Esophagus (tissue), 2 donors: ENCODE measurements around the gene CFAP97D2. TPM values are rescaled to one million over a fixed set of nuclear protein-coding genes. Genes with fewer than 3 reads are reported as not detected.
"Not testable (repeated sequence)": the region's sequence is repeated elsewhere in the genome, so short reads cannot be mapped to it uniquely, and the experiment has no call there.

Experiments used
- H3K27ac ChIP-seq, 2 donors: one replicate each; pipeline ENCODE4 v1.5.1; 2013; ENCODE audit warnings: low read depth in 2 of 2, mild to moderate bottlenecking in 2 of 2, inconsistent platforms in 1 of 2, low read length in 1 of 2, moderate library complexity in 1 of 2
- H3K27me3 ChIP-seq, 2 donors: one replicate each; pipeline ENCODE4 v1.6.1; 2013; ENCODE audit warnings: low read length in 2 of 2, control low read depth in 1 of 2, mild to moderate bottlenecking in 1 of 2; ENCODE audit not compliant: insufficient read depth in 2 of 2, control insufficient read depth in 1 of 2
- H3K36me3 ChIP-seq, 2 donors: one replicate each; pipeline ENCODE4 v1.6.1; 2013; ENCODE audit warnings: low read length in 1 of 2; ENCODE audit not compliant: control insufficient read depth in 2 of 2, insufficient read depth in 2 of 2
- H3K4me1 ChIP-seq, 2 donors: one replicate each; pipeline ENCODE4 v1.6.1; 2013; ENCODE audit warnings: low read length in 1 of 2; ENCODE audit not compliant: control insufficient read depth in 2 of 2, insufficient read depth in 2 of 2
- H3K4me3 ChIP-seq, 2 donors: one replicate each; pipeline ENCODE4 v1.5.1; 2013; ENCODE audit warnings: low read length in 2 of 2, mild to moderate bottlenecking in 2 of 2, low read depth in 1 of 2, moderate library complexity in 1 of 2
- H3K9me3 ChIP-seq, 2 donors: one replicate each; pipeline ENCODE4 v1.6.1; 2013; ENCODE audit warnings: mild to moderate bottlenecking in 2 of 2, low read depth in 1 of 2, low read length in 1 of 2, moderate library complexity in 1 of 2; ENCODE audit not compliant: control insufficient read depth in 2 of 2, insufficient read depth in 1 of 2
- WGBS, 2 donors: extraction: QIAGEN DNeasy Blood & Tissue Kit; methylation state at CpG; one replicate each; pipeline ENCODE4 v1.1.7; 2013; 5-methylcytosine and 5-hydroxymethylcytosine counted together
- polyA plus RNA-seq, 2 donors: library from polyadenylated mRNA; stranded (reverse); fragments of 200-250 nt; gene quantifications; one replicate each; pipeline ENCODE4 v1.2.3, GENCODE V29; 2013
- donor health status: healthy with polysubstance abuse.
- donor health status: Bipolar disorder and iron deficiency.

Gene CFAP97D2
- polyA plus RNA-seq, 2 donors, result not detected

DNA sequence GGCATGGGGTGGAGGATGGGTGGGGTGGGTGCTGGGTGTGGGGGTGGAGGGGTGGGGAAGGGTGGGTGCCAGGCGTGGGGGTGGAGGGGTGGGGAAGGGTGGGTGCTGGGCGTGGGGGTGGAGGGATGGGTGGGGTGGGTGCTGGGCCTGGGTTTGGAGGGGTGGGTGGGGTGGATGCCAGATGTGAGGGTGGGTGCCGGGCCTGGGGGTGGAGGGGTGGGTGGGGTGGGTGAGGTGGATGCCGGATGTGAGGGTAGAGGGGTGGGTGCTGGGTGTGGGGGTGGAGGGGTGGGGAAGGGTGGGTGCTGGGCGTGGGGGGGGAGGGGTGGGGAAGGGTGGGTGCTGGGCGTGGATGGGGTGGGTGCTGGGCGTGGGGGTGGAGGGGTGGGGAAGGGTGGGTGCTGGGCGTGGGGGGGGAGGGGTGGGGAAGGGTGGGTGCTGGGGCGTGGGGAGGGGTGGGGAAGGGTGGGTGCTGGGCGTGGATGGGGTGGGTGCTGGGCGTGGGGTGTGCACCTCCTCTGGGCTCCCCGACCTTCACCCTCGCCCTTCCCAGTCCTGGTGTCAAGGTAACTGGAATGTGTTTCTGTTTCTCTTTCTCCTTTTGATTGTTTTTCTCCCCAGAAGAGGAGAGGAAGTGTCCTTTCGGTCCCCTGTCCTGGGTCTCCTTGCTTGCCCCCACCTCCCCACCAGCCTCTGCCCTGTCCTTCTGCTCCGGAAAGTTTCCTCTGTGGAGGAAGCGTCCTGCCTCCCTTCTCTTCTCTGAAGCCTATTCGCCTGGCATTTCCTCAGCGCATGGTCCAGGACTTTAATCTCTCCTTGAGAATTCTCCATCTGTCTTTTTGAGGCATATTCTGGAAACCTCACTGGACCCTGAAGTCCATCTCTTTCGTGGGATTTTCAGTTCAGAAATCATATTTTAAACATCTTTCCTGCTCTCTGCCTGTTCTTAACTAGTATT lies 22.9 kb upstream of the CFAP97D2 start:
- Histone ChIP-seq H3K27ac (no peak overlapping the region), H3K36me3 (no peaks in the 10 kb centered on the region), H3K9me3 (no peaks in the 10 kb centered on the region), H3K4me1 (peaks cover 2 to 3% of the 10 kb centered on the region in 2 donors), H3K4me3 (no peak overlapping the region), H3K27me3 (no peaks in the 10 kb centered on the region)
- 46 to 47% methylated on average over 10 to 17 of the region's 19 CpGs for WGBS, 2 donors

DNA sequence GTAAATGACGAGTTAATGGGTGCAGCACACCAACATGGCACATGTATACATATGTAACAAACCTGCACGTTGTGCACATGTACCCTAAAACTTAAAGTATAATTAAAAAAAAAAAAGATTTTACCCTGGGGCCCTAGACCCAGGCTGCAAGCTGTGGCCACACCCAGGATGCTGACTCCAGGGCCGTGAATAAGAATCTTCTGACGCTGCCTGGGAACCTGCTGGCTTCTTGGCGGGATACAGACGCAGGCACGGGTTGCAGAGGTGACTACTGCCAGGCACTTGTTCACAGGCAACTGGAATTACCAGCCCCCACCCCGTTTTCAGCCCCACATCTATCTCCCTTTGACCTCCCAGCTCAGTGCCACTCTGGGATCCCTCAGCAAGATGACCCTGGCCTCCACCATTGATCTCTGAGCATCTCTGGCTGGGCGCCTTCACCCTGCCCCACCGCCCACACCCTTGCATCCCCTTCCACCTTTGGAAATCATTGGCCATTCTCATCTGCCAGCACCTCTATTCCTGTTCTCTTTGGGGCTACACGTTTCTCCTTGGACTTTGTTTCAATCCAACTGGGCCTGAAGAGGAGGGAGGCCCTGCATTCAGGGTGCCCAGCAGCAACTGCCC lies 21.1 kb upstream of the CFAP97D2 start:
- Histone ChIP-seq H3K27ac (no peak overlapping the region), H3K9me3 (no peaks in the 10 kb centered on the region)
- 69 to 70% methylated on average over 10 to 11 of the region's 11 CpGs for WGBS, 2 donors

DNA sequence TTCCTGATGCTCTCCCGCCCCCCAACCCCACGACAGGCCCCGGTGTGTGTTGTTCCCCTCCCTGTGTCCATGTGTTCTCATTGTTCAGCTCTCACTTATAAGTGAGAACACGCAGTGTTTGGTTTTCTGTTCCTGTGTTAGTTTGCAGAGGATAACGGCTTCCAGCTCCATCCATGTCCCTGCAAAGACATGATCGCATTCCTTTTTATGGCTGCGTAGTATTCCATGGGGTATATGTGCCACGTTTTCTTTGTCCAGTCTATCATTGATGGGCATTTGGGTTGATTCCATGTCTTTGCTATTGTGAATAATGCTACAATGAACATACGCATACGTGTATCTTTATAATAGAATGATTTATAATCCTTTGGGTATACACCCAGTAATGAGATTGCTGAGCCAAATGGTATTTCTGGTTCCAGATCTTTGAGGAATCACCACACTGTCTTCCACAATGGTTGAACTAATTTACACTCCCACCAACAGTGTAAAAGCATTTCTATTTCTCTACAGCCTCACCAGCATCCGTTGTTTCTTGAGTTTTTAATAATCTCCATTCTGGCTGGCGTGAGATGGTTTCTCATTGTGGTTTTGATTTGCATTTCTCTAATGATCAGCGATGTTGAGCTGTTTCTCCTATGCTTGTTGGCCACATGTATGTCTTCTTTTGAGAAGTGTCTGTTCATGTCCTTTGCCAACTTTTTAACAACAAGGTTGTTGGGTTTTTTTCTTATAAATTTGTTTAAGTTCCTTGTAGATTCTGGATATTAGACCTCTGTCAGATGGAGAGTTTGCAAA lies 20.0 kb upstream of the CFAP97D2 start:
- not testable (repeated sequence) for H3K4me3 ChIP-seq, H3K27me3 ChIP-seq, H3K36me3 ChIP-seq, H3K4me1 ChIP-seq, H3K27ac ChIP-seq, H3K9me3 ChIP-seq
- WGBS, 2 donors, result 83 to 91% methylated on average over 13 of the region's 13 CpGs

More for the DNA sequence above, 21.1 kb upstream of the CFAP97D2 start:
- peaks cover 0 to 6% of the 10 kb centered on the region in 2 donors for H3K4me1 ChIP-seq
- no peaks in the 10 kb centered on the region for H3K27me3 ChIP-seq
- H3K36me3 ChIP-seq, result no peaks in the 10 kb centered on the region
- H3K4me3 ChIP-seq, result no peak overlapping the region

DNA sequence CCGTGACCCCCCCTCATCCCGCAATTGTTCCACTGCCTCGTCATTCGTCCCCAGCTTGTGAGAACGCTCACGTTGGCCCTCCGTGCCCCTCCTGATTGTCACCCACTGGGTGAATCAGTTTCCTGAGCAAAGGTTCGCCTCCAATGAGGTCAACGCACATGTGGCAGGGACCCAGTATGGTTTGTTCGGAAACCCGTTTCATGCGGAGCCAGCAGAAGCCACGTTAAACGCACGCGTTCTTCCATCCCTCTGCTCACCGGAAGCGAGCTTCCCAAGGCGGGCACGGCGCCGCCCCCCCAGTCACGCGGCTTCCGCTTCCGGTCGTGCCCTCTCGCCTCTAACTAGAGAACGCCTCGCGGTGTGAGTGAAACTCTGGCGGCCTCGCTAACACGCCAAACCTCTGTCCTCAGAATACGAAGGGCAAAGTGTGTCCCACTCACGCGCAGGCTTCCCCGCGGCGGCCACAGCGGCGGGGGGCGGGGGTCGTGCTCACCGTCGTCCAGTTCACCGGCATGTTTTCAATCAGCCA lies 18.0 kb upstream of the CFAP97D2 start:
- Histone ChIP-seq H3K9me3 (no peaks in the 10 kb centered on the region), H3K27ac (no peak overlapping the region), H3K36me3 (no peaks in the 10 kb centered on the region), H3K27me3 (no peaks in the 10 kb centered on the region), H3K4me3 (no peak overlapping the region), H3K4me1 (peaks cover 0 to 6% of the 10 kb centered on the region in 2 donors)
- WGBS, 2 donors, result 89 to 93% methylated on average over 47 of the region's 47 CpGs

DNA sequence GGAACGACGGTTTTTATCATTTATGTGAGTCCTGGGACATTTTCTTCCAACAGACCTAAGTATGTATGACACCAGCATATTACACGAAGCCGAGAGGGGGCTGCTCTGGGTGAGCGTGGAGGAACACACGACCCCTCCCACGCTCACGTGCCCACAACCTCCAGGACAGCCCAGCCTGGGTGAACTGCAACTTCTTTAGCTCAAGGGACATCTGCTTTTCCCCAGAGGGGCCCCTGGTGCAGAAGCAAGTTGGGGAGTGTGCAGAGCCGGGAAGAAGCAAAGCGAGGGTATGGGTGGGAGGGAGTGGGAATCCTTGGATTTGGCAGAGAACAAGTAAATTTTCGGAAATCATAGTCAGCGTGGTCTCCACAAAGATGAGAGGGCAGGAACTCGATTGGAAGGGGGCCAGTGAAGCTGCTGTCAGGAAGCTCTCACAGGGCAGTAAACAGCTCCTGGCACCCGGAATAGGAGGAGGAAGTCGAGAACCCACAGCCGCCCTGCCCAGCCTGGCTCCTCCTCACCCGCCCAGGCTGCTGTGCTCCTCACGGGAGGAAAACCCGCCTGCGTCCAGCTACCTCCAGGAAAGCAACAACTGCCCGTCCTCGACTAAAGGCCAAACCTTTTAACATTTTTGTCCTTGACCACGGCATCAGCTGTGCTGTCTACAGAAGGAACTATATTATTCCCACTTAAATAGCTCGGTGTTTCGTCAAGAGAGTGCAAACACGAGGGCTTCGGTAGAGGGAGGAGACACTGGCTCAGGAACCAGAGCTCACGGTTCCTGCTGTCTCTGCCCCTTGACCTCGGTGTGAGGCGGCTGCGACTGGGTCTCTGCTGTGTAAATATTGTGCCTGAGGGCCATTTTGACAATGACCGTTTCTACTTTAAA lies 17.2 kb upstream of the CFAP97D2 start:
- Histone ChIP-seq H3K4me3 (no peak overlapping the region), H3K4me1 (peaks cover under 1 to 9% of the 10 kb centered on the region in 2 donors), H3K36me3 (no peaks in the 10 kb centered on the region), H3K9me3 (no peaks in the 10 kb centered on the region), H3K27ac (no peak overlapping the region), H3K27me3 (no peaks in the 10 kb centered on the region)
- WGBS, 2 donors, result 20 to 27% methylated on average over 32 of the region's 32 CpGs

DNA sequence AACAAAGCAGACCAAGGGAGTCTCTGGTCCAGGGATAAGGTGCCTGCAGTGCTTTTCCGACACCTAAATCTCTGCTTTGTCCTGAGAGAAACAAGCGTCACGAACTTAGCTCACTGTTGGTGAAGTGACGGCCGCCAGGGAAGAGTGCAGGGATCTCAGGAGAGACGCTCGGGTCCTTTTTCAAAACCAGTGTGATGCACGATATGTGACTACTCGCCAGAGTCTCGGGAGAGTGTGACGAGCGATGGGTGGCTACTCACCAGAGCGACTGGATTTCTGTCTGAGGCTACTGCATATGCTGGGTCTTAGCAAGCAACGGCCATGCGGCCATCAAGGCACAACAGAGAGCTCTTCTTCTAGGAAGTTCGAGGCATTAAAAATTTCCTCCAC lies 16.5 kb upstream of the CFAP97D2 start:
- H3K9me3 ChIP-seq, result no peaks in the 10 kb centered on the region
- peaks cover 2 to 9% of the 10 kb centered on the region in 2 donors for H3K4me1 ChIP-seq
- H3K27me3 ChIP-seq, result no peaks in the 10 kb centered on the region
- H3K27ac ChIP-seq, result no peak overlapping the region
- H3K36me3 ChIP-seq, result no peaks in the 10 kb centered on the region
- 79 to 80% methylated on average over 16 of the region's 16 CpGs for WGBS, 2 donors
- no peak overlapping the region for H3K4me3 ChIP-seq

DNA sequence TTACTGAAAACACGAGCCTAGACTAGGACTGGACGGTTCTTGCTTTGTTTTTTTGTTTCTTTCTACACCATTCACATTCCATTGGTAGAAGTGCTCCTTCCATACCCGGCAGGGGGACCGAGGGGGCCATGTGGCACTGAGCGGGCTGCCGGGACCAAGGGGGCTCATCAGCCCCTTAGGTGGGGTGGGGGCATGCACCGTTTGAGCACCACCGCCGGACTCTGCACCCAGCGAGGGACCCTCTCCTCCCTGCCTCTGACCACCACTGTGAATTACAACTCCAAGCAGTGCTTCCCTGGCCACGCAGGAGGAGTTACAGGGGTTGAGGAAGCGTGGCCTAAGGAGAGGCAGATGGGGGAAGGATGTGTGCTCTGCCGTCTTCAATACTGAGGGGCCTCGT lies 15.0 kb upstream of the CFAP97D2 start:
- Histone ChIP-seq H3K4me3 (no peak overlapping the region), H3K27ac (no peak overlapping the region), H3K36me3 (no peaks in the 10 kb centered on the region), H3K4me1 (peaks cover 2 to 9% of the 10 kb centered on the region in 2 donors), H3K27me3 (no peaks in the 10 kb centered on the region), H3K9me3 (no peaks in the 10 kb centered on the region)
- 81 to 90% methylated on average over 14 of the region's 14 CpGs for WGBS, 2 donors

DNA sequence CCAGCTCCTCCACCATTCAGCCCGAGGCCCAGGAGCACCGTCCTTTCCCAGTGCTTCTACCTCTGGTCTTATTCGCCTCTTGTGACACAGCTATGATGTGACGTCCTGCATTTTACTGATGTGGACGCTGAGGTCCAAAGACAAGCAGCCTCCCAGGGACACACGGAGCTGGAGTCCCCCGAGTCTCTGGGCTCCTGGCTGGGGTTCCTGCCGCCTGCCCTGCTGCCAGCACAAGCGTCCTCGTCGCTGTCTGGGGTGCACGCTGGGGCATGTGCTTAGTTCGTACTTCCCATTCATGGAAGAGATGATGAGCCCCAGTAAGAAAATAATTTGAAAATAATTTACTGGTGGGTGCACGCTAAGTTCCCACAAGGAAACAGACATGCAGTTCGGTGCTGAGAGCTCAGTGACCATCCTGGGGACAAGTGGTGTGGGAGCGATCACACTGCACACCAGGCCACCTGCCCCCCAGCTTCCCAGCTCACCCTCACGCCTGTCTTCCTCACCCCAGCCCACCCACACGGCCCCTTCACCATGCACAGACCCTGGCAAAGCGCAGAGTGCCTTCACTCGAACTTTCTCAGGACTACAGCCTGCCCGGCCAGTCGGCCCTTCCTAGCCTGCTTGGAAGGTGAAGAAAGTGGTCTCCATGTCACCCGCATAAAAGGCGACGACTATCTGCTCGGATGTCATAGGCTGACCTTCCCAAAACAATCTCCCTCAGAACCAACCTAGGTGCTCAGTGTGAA lies 14.2 kb upstream of the CFAP97D2 start:
- Histone ChIP-seq H3K36me3 (no peaks in the 10 kb centered on the region), H3K9me3 (no peaks in the 10 kb centered on the region), H3K27ac (no peak overlapping the region), H3K4me1 (peaks cover 2 to 9% of the 10 kb centered on the region in 2 donors), H3K4me3 (no peak overlapping the region), H3K27me3 (no peaks in the 10 kb centered on the region)
- WGBS, 2 donors, result 85 to 92% methylated on average over 26 of the region's 26 CpGs
